Measurements from ENCODE around the gene FAM50A. TPM values are rescaled to one million over a fixed set of nuclear protein-coding genes. Genes with fewer than 3 reads are reported as not detected.

Gene FAM50A
- total and polyA plus RNA-seq, 12 donors: 25.5 to 167 (median 38.9) TPM

DNA sequence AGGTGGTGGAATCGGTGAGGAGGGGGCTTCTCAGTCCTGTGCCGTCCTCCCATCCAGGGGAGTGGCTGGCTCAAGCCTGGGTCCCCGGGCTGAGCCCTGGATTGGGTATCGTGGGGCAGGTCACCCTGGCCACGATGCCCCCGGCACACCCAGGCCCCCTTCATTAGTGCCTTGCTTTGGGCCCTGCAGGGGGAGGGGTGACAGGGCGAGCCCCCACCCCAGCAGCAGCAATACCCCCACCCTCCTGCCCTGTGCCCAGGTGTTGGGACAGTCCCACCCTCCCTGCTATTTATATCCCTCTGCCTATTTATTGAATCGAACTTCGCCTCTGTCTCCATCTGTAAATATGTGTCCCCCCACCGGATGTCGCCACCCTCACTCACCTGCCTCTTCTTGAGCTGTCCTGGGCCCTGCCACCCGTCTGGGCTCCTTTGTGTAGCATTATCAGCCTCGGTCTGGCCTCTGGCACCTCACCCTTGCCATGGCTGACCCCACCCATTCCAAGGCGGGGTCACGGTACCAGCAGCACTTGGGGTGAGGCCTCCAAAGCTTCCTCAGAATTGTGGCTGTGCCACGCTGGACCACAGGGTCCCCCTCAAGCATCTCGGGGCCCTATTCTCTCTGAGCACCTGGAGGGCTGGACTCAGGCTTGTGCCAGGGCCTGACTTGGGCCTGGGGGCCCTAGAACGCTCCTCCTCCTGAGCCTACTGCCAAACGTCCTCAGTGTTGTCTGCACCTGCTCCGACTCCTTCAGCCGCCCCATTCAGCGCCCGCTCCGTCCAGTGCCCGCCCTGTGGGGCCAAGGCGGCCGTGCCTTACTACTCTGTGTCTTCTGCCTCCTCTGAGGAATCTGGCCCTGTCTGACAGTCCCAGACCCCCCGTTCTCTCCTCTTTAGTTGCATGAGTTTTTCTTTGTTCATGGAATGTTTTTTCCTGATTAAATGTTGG, 29.0 kb downstream of the FAM50A start:
- 82 to 89% methylated on average over 22 to 28 of the region's 28 CpGs for WGBS, 2 donors
- DNase-seq: no peak
- Histone ChIP-seq H3K27ac (no peak overlapping the region), H3K36me3 (peaks cover 0 to 44% (median 0%) of the 10 kb centered on the region in 9 donors), H3K27me3 (peaks cover 0 to 7% (median 0%) of the 10 kb centered on the region in 7 donors), H3K9me3 (no peaks in the 10 kb centered on the region), H3K4me3 (no peak overlapping the region), H3K4me1 (peaks cover 0 to 2% (median 0%) of the 10 kb centered on the region in 9 donors)
- intact Hi-C loops (cut with DNase I): no loop called here
- no peak for ATAC-seq
- TF ChIP-seq, protein P1, sequence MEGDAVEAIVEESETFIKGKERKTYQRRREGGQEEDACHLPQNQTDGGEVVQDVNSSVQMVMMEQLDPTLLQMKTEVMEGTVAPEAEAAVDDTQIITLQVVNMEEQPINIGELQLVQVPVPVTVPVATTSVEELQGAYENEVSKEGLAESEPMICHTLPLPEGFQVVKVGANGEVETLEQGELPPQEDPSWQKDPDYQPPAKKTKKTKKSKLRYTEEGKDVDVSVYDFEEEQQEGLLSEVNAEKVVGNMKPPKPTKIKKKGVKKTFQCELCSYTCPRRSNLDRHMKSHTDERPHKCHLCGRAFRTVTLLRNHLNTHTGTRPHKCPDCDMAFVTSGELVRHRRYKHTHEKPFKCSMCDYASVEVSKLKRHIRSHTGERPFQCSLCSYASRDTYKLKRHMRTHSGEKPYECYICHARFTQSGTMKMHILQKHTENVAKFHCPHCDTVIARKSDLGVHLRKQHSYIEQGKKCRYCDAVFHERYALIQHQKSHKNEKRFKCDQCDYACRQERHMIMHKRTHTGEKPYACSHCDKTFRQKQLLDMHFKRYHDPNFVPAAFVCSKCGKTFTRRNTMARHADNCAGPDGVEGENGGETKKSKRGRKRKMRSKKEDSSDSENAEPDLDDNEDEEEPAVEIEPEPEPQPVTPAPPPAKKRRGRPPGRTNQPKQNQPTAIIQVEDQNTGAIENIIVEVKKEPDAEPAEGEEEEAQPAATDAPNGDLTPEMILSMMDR (IDR thresholded peaks at IDR 0.05): no peak

DNA sequence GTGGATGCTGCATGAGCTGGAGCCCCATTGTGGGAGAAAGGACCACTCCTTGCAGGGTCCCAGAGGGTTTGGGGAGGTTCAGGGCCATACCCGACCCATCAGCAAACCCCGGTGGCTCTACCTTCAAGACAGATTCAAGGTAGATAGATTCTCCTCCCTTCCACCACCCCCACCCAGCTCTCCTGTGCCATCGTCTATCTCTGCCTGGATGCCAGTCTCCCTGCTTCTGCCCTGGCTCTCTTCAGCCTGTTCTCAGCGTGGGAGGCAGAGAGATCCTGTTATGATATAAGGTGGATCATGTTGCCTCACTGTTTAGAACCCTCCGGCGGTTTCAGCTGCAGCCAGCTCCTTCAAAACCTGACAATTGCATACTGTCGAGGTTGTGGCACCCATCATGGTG, 29.7 kb downstream of the FAM50A start:
- WGBS, 2 donors: 72 to 78% methylated on average over 7 of the region's 7 CpGs
- peaks cover 0 to 37% (median 0%) of the 10 kb centered on the region in 9 donors for H3K36me3 ChIP-seq

DNA sequence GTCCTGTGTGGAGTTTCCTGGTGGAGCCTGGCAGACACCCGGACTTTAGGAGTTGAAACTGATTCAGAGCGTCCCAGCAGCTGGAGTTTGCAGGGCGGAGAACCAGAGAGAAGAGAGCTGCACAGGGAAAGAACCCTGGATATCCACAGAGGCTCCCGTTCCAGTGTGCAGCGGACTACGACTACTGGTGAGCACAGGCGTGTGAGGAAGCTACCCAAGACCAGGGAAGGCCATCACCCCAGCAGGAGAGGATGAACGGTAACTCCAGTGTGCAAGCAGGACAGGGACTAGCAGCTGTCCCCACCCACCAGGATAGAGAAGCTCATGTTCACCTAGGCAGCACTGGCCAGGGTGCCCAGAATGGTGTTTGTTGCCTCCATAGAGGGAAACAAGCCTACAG, 32.9 kb downstream of the FAM50A start:
- ATAC-seq (no peak), DNase-seq (no peak)
- Histone ChIP-seq H3K4me1 (peaks cover 0 to 14% (median 2%) of the 10 kb centered on the region in 9 donors), H3K9me3 (no peaks in the 10 kb centered on the region), H3K27ac (no peak overlapping the region), H3K27me3 (peaks cover 0 to 7% (median 0%) of the 10 kb centered on the region in 7 donors), H3K4me3 (no peak overlapping the region), H3K36me3 (peaks cover 0 to 6% (median 0%) of the 10 kb centered on the region in 9 donors)
- 85 to 89% methylated on average over 8 of the region's 8 CpGs for WGBS, 2 donors
- intact Hi-C loops (cut with DNase I): loop anchor here in 1 of 10 donors (5.0 kb wide), 1 partner anchor 40 kb away; the partner anchor contains the start of gene GDI1
- TF ChIP-seq, protein P1 (IDR thresholded peaks at IDR 0.05): no peak

More for the DNA sequence above, 29.7 kb downstream of the FAM50A start:
- Histone ChIP-seq H3K27me3 (peaks cover 0 to 7% (median 0%) of the 10 kb centered on the region in 7 donors), H3K9me3 (no peaks in the 10 kb centered on the region), H3K4me1 (peaks cover 0 to 6% (median 0%) of the 10 kb centered on the region in 9 donors), H3K4me3 (no peak overlapping the region), H3K27ac (no peak overlapping the region)
- ATAC-seq (no peak), DNase-seq (no peak)
- intact Hi-C loops (cut with DNase I): no loop called here
- TF ChIP-seq, protein P1 (IDR thresholded peaks at IDR 0.05): no peak

DNA sequence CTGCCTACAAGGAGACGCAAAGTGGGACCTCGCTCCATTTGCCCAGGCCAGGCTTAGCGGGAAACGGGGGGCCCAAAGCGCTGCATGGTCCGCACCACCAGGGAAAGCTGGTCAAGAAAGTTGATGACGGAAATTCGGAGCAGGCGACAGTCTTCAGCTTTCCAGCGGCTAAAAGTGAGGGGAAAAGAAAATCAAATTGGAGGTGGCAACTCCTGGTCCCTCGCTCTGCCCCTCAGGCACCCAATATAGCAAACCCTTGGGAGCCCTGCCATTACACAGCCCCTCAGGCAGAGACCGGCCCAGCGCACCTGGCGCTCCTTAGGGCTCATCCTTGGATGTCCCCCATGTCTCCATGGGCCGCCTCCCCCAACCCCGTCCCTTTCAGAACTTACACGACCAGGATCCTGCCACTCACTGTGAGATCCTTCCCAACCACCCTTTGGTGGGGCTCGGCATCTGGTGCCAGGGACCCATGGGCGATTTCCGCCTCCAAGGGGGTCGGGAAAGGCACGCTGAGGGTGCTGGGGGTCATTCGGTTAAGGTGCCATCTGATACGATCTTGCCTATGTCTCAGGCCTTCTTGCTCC, 34.0 kb downstream of the FAM50A start:
- 60 to 70% methylated on average over 17 to 24 of the region's 24 CpGs for WGBS, 2 donors
- peak overlapping the region; percentile 14 to 61 (median 55) for H3K4me3 ChIP-seq
- peaks cover 0 to 1% (median 0%) of the 10 kb centered on the region in 9 donors for H3K36me3 ChIP-seq
- intact Hi-C loops (cut with DNase I): loop anchor here in 1 of 10 donors (5.0 kb wide), 1 partner anchor 41 kb away; the partner anchor contains the start of gene GDI1
- no peaks in the 10 kb centered on the region for H3K9me3 ChIP-seq
- TF ChIP-seq, protein P1 (IDR thresholded peaks at IDR 0.05): no peak
- peaks cover 0 to 14% (median 2%) of the 10 kb centered on the region in 9 donors for H3K4me1 ChIP-seq
- ATAC-seq (no peak), DNase-seq (no peak)
- H3K27me3 ChIP-seq: peaks cover 0 to 7% (median 0%) of the 10 kb centered on the region in 7 donors
- H3K27ac ChIP-seq: peak overlapping the region in 8 of 10 donors; percentile 69 to 86 (median 85)

Data from heart right ventricle (tissue), 16 donors.